ENCODE data around the gene FSIP2. TPM values are rescaled to one million over a fixed set of nuclear protein-coding genes. Genes with fewer than 3 reads are reported as not detected.

Gene FSIP2
- polyA plus RNA-seq, 1 experiment: 0.48 TPM

DNA sequence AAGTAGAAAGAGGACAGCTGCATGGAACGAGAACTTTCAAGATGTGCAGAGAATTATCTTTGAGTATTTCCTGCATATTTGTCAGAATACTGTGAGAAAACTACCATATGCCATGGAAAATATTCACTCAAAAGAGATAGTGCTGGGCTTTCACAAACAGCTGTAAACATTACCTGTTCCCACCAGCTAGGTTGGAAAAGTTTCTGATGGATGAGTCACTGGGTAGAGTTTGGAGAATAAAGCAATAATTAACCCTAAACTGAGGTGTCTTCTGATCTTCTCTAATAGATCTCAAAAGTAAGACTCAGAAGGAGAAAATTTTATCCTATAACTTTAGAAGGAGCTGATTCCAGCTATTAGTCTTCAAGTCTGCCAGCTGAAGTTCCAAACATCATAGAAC, 3.9 kb upstream of the FSIP2 start:
- ChIA-PET CTCF (no interaction called here), POLR2A (no interaction called here)

DNA sequence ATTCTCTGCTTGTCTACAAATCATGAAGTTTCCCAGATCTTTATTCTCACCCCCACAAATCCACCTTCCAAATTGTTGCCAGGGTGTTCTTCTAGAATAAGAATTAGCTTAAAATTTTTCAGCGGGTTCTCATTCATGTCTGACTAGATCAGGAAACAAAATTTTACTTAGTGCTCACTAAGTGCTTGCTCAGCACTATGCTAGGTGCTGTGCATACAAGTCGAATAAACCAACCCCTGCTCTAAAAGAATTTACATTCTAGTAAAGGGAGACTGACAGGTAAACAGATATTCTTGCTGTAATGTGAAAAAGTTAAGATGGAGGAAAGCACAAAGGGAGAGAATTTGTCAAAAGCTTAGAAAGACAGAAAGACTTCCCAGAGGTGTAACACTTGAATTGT, 2.4 kb upstream of the FSIP2 start:
- ChIA-PET POLR2A (no interaction called here), CTCF (interaction anchor here (0.6 kb wide), 1 partner anchor 37 kb away, joined by 5 read pairs; no protein-coding TSS in a partner anchor)
- DNase-seq (ENCODE audit: low read depth, low spot score): no peak
- H3K27ac ChIP-seq (ENCODE audit: low read depth, low read length): no peak overlapping the region
- no peak overlapping the region for H3K4me3 ChIP-seq (ENCODE audit: low read depth, low read length)
- H3K27me3 ChIP-seq (ENCODE audit: control insufficient read depth, insufficient read depth, low read length): no peaks in the 10 kb centered on the region
- H3K9me3 ChIP-seq (ENCODE audit: control insufficient read depth, insufficient read depth, low read length): peaks cover 10% of the 10 kb centered on the region; the same call in 1 of the 2 replicates
- TF ChIP-seq, protein P1, sequence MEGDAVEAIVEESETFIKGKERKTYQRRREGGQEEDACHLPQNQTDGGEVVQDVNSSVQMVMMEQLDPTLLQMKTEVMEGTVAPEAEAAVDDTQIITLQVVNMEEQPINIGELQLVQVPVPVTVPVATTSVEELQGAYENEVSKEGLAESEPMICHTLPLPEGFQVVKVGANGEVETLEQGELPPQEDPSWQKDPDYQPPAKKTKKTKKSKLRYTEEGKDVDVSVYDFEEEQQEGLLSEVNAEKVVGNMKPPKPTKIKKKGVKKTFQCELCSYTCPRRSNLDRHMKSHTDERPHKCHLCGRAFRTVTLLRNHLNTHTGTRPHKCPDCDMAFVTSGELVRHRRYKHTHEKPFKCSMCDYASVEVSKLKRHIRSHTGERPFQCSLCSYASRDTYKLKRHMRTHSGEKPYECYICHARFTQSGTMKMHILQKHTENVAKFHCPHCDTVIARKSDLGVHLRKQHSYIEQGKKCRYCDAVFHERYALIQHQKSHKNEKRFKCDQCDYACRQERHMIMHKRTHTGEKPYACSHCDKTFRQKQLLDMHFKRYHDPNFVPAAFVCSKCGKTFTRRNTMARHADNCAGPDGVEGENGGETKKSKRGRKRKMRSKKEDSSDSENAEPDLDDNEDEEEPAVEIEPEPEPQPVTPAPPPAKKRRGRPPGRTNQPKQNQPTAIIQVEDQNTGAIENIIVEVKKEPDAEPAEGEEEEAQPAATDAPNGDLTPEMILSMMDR (IDR thresholded peaks at IDR 0.05; ENCODE audit: low read depth, low read length): no peak

More for the DNA sequence above, 3.9 kb upstream of the FSIP2 start:
- DNase-seq (ENCODE audit: low read depth, low spot score): no peak
- Histone ChIP-seq H3K4me3 (ENCODE audit: low read depth, low read length) (no peak overlapping the region), H3K9me3 (ENCODE audit: control insufficient read depth, insufficient read depth, low read length) (peaks cover 10% of the 10 kb centered on the region; the same call in 1 of the 2 replicates), H3K27me3 (ENCODE audit: control insufficient read depth, insufficient read depth, low read length) (no peaks in the 10 kb centered on the region), H3K27ac (ENCODE audit: low read depth, low read length) (no peak overlapping the region)
- TF ChIP-seq, protein P1 (IDR thresholded peaks at IDR 0.05; ENCODE audit: low read depth, low read length): no peak

DNA sequence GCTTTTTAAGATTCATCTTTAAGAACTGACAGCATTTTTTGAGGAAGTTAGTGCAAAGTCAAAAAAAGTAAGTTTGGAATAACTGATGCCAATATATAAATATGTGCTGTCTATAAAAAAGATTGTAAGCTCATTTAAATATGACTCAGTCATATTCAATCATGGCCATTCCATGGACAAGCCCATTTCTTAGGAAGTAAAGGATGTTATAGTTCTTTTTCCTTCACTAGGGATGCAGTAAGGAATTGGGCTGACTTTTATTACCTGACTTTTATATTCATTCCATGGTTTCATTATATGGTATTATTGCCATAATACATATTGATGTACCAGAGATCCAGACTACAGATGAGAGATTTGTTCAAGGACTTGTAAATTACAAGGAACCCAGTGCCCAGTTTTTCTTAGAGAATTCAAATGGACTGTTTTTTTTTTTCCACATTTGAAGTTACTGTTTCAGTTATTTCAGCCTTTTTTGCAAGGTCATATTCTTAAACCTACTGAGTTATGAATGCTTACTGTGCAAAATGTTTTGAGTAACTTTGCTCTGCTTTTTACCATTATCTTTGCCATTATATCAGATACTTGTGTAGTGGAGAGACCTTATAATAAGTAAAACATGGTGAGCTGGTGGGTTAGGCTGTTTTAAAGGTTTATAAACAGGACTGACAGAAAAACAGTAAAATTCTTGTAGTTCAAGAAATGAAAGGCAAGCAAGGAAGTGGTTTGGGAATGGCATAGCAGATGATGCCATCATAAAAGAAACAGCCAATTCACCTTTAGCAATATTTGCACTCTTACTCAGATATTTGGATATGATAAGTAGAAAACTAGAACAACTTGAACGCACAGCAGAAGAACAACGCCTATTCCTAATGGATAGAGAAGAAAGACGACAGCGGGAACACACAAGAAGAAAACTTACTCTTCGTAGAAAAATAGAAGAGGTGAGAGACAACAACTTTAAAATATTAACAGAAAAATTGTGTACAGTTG, 7.6 kb downstream of the FSIP2 start:
- no peak overlapping the region for H3K27ac ChIP-seq (ENCODE audit: low read depth, low read length)
- no peak for DNase-seq (ENCODE audit: low read depth, low spot score)
- H3K4me3 ChIP-seq (ENCODE audit: low read depth, low read length): no peak overlapping the region
- POLR2A ChIA-PET: no interaction called here
- TF ChIP-seq, protein P1 (IDR thresholded peaks at IDR 0.05; ENCODE audit: low read depth, low read length): no peak
- CTCF ChIA-PET: interaction anchor here (1.8 kb wide), 1 partner anchor 7 kb away, joined by 10 read pairs; the partner anchor contains the start of gene FSIP2
- no peaks in the 10 kb centered on the region for H3K27me3 ChIP-seq (ENCODE audit: control insufficient read depth, insufficient read depth, low read length)
- no peaks in the 10 kb centered on the region for H3K9me3 ChIP-seq (ENCODE audit: control insufficient read depth, insufficient read depth, low read length)

DNA sequence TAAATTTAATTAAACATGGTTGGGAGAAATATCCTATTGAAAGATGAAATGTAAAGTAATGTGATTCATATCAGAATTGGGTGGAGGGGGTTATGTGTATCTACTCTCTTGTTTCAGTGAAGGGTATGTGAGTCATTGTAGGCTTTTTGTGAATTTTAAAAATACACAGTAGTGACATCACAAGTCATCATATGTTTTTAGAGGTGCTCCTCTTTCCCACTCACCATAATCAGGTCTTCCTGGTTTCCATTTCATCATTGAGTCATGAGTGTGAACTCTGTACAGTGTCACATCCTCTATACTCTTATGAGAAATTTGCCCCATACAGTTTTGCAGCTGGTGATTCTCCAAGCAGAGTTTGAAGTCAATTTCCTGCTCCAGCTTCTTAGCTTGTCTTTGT, 18.8 kb downstream of the FSIP2 start:
- no peak for DNase-seq (ENCODE audit: low read depth, low spot score)
- H3K9me3 ChIP-seq (ENCODE audit: control insufficient read depth, insufficient read depth, low read length): no peaks in the 10 kb centered on the region
- TF ChIP-seq, protein P1 (IDR thresholded peaks at IDR 0.05; ENCODE audit: low read depth, low read length): no peak
- no peak overlapping the region for H3K27ac ChIP-seq (ENCODE audit: low read depth, low read length)
- no peaks in the 10 kb centered on the region for H3K27me3 ChIP-seq (ENCODE audit: control insufficient read depth, insufficient read depth, low read length)
- CTCF ChIA-PET: no interaction called here
- POLR2A ChIA-PET: no interaction called here
- H3K4me3 ChIP-seq (ENCODE audit: low read depth, low read length): no peak overlapping the region

DNA sequence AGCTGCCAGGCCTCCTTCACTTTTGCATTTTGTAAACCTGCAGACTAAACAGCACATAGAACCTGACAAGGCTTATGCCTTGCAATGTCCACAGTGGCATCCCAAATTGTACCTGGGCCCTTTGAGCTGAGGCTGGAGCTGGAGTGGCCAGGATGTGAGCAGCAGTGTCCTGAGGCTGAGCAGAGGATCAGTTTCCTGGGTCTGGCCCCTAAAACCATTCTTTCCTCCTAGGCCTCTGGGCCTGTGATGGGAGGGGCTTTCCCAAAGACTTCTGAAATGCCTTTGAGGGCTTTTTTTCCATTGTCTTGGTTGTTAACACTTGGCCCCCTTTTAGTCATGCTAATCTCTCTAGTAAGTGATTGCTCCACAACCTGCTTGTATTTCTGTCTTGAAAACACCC, 32.8 kb downstream of the FSIP2 start:
- POLR2A ChIA-PET: no interaction called here
- TF ChIP-seq, protein P1 (IDR thresholded peaks at IDR 0.05; ENCODE audit: low read depth, low read length): no peak
- Histone ChIP-seq H3K27me3 (ENCODE audit: control insufficient read depth, insufficient read depth, low read length) (no peaks in the 10 kb centered on the region), H3K27ac (ENCODE audit: low read depth, low read length) (no peak overlapping the region), H3K4me3 (ENCODE audit: low read depth, low read length) (no peak overlapping the region), H3K9me3 (ENCODE audit: control insufficient read depth, insufficient read depth, low read length) (peaks cover 7% of the 10 kb centered on the region)
- no peak for DNase-seq (ENCODE audit: low read depth, low spot score)
- CTCF ChIA-PET: no interaction called here
